Neuronal stem cell (in vitro differentiated cells): Measurements from ENCODE around the gene ALPK3.

ENCODE experiments used
- DNase-seq: peaks from one replicate; pipeline ENCODE4 v3.0.0-alpha.2; 2013; ENCODE audit warnings: low spot score
- H2AFZ ChIP-seq: one replicate; pipeline ENCODE4 v1.6.1; 2013; ENCODE audit warnings: mild to moderate bottlenecking, low read length, inconsistent platforms
- H2AK5ac ChIP-seq: 2 replicates; pipeline ENCODE4 v1.6.1; 2013; ENCODE audit warnings: low read depth, mild to moderate bottlenecking, inconsistent platforms, low read length, moderate library complexity, mixed read lengths
- H2BK120ac ChIP-seq: 2 replicates; pipeline ENCODE4 v1.6.1; 2013; ENCODE audit warnings: low read depth, mild to moderate bottlenecking, inconsistent platforms, low read length, moderate library complexity, mixed read lengths
- H2BK12ac ChIP-seq: one replicate; pipeline ENCODE4 v1.6.1; 2013; ENCODE audit warnings: low read length, inconsistent platforms
- H2BK15ac ChIP-seq: 2 replicates; pipeline ENCODE4 v1.6.1; 2013; ENCODE audit warnings: mild to moderate bottlenecking, low read length, inconsistent platforms, mixed read lengths
- H2BK5ac ChIP-seq: one replicate; pipeline ENCODE4 v1.6.1; 2013; ENCODE audit warnings: inconsistent platforms, mild to moderate bottlenecking, low read length, moderate library complexity
- H3K14ac ChIP-seq: one replicate; pipeline ENCODE4 v1.6.1; 2013; ENCODE audit warnings: low read length, inconsistent platforms
- H3K18ac ChIP-seq: 2 replicates; pipeline ENCODE4 v1.6.1; 2013; ENCODE audit warnings: low read length, inconsistent platforms
- H3K23ac ChIP-seq: 2 replicates; pipeline ENCODE4 v1.6.1; 2013; ENCODE audit warnings: low read depth, mild to moderate bottlenecking, mixed read lengths, low read length, inconsistent platforms; ENCODE audit not compliant: poor library complexity
- H3K27ac ChIP-seq: replicated peaks from 3 replicates; pipeline ENCODE4 v1.5.1; 2013; ENCODE audit warnings: low read length, inconsistent platforms
- H3K27me3 ChIP-seq, 3 experiments: 2 replicates each; pipeline ENCODE4 v1.6.1; 2013; ENCODE audit warnings: low read length in 3 of 3, mild to moderate bottlenecking in 2 of 3, inconsistent platforms in 1 of 3, low read depth in 1 of 3, mixed read lengths in 1 of 3, moderate library complexity in 1 of 3; ENCODE audit not compliant: control insufficient read depth in 3 of 3, insufficient read depth in 3 of 3
- H3K36me3 ChIP-seq, 2 donors: replicated peaks in 1 of 2; 2 replicates each; pipeline ENCODE4 v1.6.1; 2013; ENCODE audit warnings: low read length in 2 of 2; ENCODE audit not compliant: control insufficient read depth in 2 of 2, insufficient read depth in 2 of 2
- H3K4ac ChIP-seq: 2 replicates; pipeline ENCODE4 v1.6.1; 2013; ENCODE audit warnings: inconsistent platforms, mild to moderate bottlenecking, low read length, moderate library complexity
- H3K4me1 ChIP-seq, 2 donors: 1 replicate in 1 of 2; 2 replicates in 1 of 2; pipeline ENCODE4 v1.6.1; 2013; ENCODE audit warnings: low read length in 2 of 2, low read depth in 1 of 2; ENCODE audit not compliant: control insufficient read depth in 2 of 2, insufficient read depth in 1 of 2
- H3K4me2 ChIP-seq: one replicate; pipeline ENCODE4 v1.6.1; 2013; ENCODE audit warnings: mild to moderate bottlenecking, low read length, inconsistent platforms; ENCODE audit not compliant: insufficient read depth, poor library complexity, severe bottlenecking
- H3K4me3 ChIP-seq, 2 donors: 2 replicates each; pipeline ENCODE4 v1.5.1; 2013; ENCODE audit warnings: low read length in 2 of 2, mild to moderate bottlenecking in 2 of 2, inconsistent platforms in 1 of 2, moderate library complexity in 1 of 2
- H3K79me1 ChIP-seq: one replicate; pipeline ENCODE4 v1.6.1; 2013; ENCODE audit warnings: low read depth, mild to moderate bottlenecking, inconsistent platforms, low read length, moderate library complexity
- H3K9ac ChIP-seq: one replicate; pipeline ENCODE4 v1.6.1; 2013; ENCODE audit warnings: mild to moderate bottlenecking, low read depth, low read length, inconsistent platforms; ENCODE audit not compliant: poor library complexity
- H3K9me3 ChIP-seq, 2 donors: replicated peaks in 1 of 2; 2 replicates each; pipeline versions ENCODE3 to v1.6.1; 2013; ENCODE audit warnings: low read length in 2 of 2, mild to moderate bottlenecking in 2 of 2, inconsistent platforms in 1 of 2, low read depth in 1 of 2, mixed read lengths in 1 of 2, moderate library complexity in 1 of 2; ENCODE audit not compliant: control insufficient read depth in 2 of 2, insufficient read depth in 1 of 2
- H4K8ac ChIP-seq: one replicate; pipeline ENCODE4 v1.6.1; 2013; ENCODE audit warnings: low read depth, mild to moderate bottlenecking, inconsistent platforms, low read length, moderate library complexity
- H4K91ac ChIP-seq: one replicate; pipeline ENCODE4 v1.6.1; 2013; ENCODE audit warnings: low read length, low read depth, mild to moderate bottlenecking, inconsistent platforms; ENCODE audit not compliant: poor library complexity
- WGBS, 2 donors: extraction: QIAGEN DNeasy Blood & Tissue Kit; methylation state at CpG; one replicate each; pipeline ENCODE4 v1.1.7; 2013; ENCODE audit warnings: missing lambda C conversion rate in 2 of 2, mixed read lengths in 1 of 2; ENCODE audit not compliant: insufficient read length in 2 of 2, insufficient replicate concordance in 1 of 2; ENCODE audit errors: extremely low coverage in 2 of 2; 5-methylcytosine and 5-hydroxymethylcytosine counted together

Gene ALPK3

GRCh38 chr15:84880822-84881519, 63.8 kb downstream of the ALPK3 start:
- Histone ChIP-seq H3K4me3 (no peak overlapping the region), H2AFZ (no peak overlapping the region), H3K9ac (no peak overlapping the region), H2AK5ac (peak overlapping the region; percentile 56), H3K79me1 (no peaks in the 10 kb centered on the region), H3K9me3 (no peaks in the 10 kb centered on the region), H2BK12ac (no peak overlapping the region), H3K27me3 (peaks cover 0 to 9% (median 0%) of the 10 kb centered on the region in 3 experiments), H2BK5ac (no peak overlapping the region), H3K18ac (no peak overlapping the region), H3K23ac (no peak overlapping the region), H2BK15ac (no peak overlapping the region), H3K4ac (no peak overlapping the region), H4K91ac (no peak overlapping the region), H3K27ac (no peak overlapping the region), H3K4me2 (no peak overlapping the region), H2BK120ac (no peak overlapping the region), H3K4me1 (peaks cover 0 to 2% of the 10 kb centered on the region in 2 donors), H4K8ac (no peak overlapping the region), H3K36me3 (no peaks in the 10 kb centered on the region), H3K14ac (no peak overlapping the region)
- no peak for DNase-seq
- no CpG with 5 or more reads among the region's 8 CpGs for WGBS, 2 donors

- no peaks in the 10 kb centered on the region for H3K79me1 ChIP-seq
Measured at GRCh38 chr15:84881520-84881830, 64.3 kb downstream of the ALPK3 start.

GRCh38 chr15:84883466-84883865, 66.3 kb downstream of the ALPK3 start:
- no peak overlapping the region for H3K27ac ChIP-seq
- no peaks in the 10 kb centered on the region for H3K9me3 ChIP-seq
- no peak overlapping the region for H3K9ac ChIP-seq
- no peak overlapping the region for H2BK120ac ChIP-seq
- no peak overlapping the region for H3K18ac ChIP-seq
- no peak overlapping the region for H3K4ac ChIP-seq
- no peaks in the 10 kb centered on the region for H3K36me3 ChIP-seq
- H2BK12ac ChIP-seq: no peak overlapping the region
- H2BK5ac ChIP-seq: no peak overlapping the region
- no peak overlapping the region for H4K91ac ChIP-seq
- no peak overlapping the region for H3K23ac ChIP-seq
- no peak overlapping the region for H3K14ac ChIP-seq
- peaks cover 0 to 15% (median 0%) of the 10 kb centered on the region in 3 experiments for H3K27me3 ChIP-seq
- no peak overlapping the region for H2AFZ ChIP-seq
- no peak overlapping the region for H2AK5ac ChIP-seq
- no peak overlapping the region for H3K4me3 ChIP-seq
- H4K8ac ChIP-seq: no peak overlapping the region
- no peak overlapping the region for H2BK15ac ChIP-seq
- no peak overlapping the region for H3K4me2 ChIP-seq
- no CpG with 5 or more reads among the region's 6 CpGs for WGBS, 2 donors
- H3K79me1 ChIP-seq: no peaks in the 10 kb centered on the region
- H3K4me1 ChIP-seq: no peaks in the 10 kb centered on the region
- DNase-seq: no peak

More at GRCh38 chr15:84881520-84881830, 64.3 kb downstream of the ALPK3 start:
- Histone ChIP-seq H3K4me2 (no peak overlapping the region), H3K23ac (no peak overlapping the region), H3K4ac (no peak overlapping the region), H2BK120ac (no peak overlapping the region), H3K18ac (no peak overlapping the region), H2BK12ac (no peak overlapping the region), H3K9me3 (no peaks in the 10 kb centered on the region), H2AK5ac (no peak overlapping the region), H3K27me3 (peaks cover 0 to 12% (median 0%) of the 10 kb centered on the region in 3 experiments), H2AFZ (no peak overlapping the region), H3K36me3 (no peaks in the 10 kb centered on the region), H3K9ac (no peak overlapping the region), H3K4me3 (no peak overlapping the region), H3K14ac (no peak overlapping the region), H2BK15ac (no peak overlapping the region), H3K27ac (no peak overlapping the region), H4K91ac (no peak overlapping the region), H3K4me1 (peaks cover 0 to 2% of the 10 kb centered on the region in 2 donors), H4K8ac (no peak overlapping the region), H2BK5ac (no peak overlapping the region)
- DNase-seq: no peak
- WGBS, 2 donors: no CpG with 5 or more reads among the region's 7 CpGs

GRCh38 chr15:84883916-84884781, 67.0 kb downstream of the ALPK3 start, which contains the start of gene SLC28A1:
SLC28A1 (plus strand) TSS chr15:84884662; CDS start chr15:84887761, 3,099 bp downstream.
- Histone ChIP-seq H2BK5ac (no peak within 1 kb of the TSS), H3K14ac (no peak within 1 kb of the TSS), H3K27me3 (peaks cover 0 to 18% (median 0%) of the 10 kb centered on the region in 3 experiments), H3K4me1 (peaks cover 0 to under 1% of the 10 kb centered on the region in 2 donors), H3K4ac (no peak within 1 kb of the TSS), H3K4me2 (no peak within 1 kb of the TSS), H3K27ac (no peak within 1 kb of the TSS), H2BK12ac (no peak within 1 kb of the TSS), H2AK5ac (no peak within 1 kb of the TSS), H4K8ac (no peak within 1 kb of the TSS), H2BK120ac (no peak within 1 kb of the TSS), H3K79me1 (no peaks in the 10 kb centered on the region), H2BK15ac (no peak within 1 kb of the TSS), H3K4me3 (no peak within 1 kb of the TSS), H3K23ac (peak within 1 kb of the TSS; percentile 12), H4K91ac (no peak within 1 kb of the TSS), H2AFZ (no peak within 1 kb of the TSS), H3K9me3 (no peaks in the 10 kb centered on the region), H3K18ac (no peak within 1 kb of the TSS), H3K36me3 (no peaks in the 10 kb centered on the region), H3K9ac (no peak within 1 kb of the TSS)
- no CpG with 5 or more reads among the region's 11 CpGs for WGBS, 2 donors
- DNase-seq: no peak
